ENCODE data around the gene MEGF10.

Gene MEGF10

DNA sequence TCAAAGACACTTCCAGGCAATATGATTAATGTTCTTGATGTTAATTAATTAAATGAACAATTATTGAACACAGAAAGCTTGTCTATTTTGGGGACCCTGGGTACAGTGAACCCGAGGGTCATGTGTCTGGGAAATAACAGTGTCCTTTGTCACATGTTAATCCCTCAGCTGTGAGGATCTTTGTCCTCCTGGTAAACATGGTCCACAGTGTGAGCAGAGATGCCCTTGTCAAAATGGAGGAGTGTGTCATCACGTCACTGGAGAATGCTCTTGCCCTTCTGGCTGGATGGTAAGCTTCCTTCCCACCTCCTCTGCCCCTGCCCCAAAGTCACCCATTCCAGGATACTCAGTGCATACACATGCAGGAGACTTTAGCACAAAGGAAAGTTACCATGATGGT is 107.9 kb downstream of the MEGF10 start:
- TF ChIP-seq, protein P1, sequence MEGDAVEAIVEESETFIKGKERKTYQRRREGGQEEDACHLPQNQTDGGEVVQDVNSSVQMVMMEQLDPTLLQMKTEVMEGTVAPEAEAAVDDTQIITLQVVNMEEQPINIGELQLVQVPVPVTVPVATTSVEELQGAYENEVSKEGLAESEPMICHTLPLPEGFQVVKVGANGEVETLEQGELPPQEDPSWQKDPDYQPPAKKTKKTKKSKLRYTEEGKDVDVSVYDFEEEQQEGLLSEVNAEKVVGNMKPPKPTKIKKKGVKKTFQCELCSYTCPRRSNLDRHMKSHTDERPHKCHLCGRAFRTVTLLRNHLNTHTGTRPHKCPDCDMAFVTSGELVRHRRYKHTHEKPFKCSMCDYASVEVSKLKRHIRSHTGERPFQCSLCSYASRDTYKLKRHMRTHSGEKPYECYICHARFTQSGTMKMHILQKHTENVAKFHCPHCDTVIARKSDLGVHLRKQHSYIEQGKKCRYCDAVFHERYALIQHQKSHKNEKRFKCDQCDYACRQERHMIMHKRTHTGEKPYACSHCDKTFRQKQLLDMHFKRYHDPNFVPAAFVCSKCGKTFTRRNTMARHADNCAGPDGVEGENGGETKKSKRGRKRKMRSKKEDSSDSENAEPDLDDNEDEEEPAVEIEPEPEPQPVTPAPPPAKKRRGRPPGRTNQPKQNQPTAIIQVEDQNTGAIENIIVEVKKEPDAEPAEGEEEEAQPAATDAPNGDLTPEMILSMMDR (IDR thresholded peaks at IDR 0.05; ENCODE audit: insufficient read depth, low read depth, low read length, missing control alignments) = no peak
- no peak for DNase-seq (ENCODE audit: low read depth)
- no peak overlapping the region for H3K4me3 ChIP-seq (ENCODE audit: low read length)

DNA sequence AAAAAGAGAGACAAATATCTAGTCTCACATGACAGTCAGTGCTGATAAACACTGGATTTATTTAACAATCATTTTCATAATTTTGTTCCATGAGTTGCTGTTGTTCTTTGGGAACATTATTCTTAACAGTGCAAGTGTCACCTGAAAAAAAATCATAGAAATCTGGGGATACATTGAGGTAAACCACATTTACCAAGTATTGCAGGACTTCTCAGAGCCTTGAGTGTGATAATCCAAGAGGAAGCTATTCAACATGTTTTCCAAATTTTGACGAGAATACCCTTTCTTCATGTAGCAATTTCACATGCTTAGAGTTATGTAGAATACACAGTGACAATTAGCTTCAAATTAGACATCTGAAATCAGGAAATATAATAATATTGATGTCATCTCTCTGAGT is 108.5 kb downstream of the MEGF10 start:
- H3K4me3 ChIP-seq (ENCODE audit: low read length) = no peak overlapping the region
- DNase-seq (ENCODE audit: low read depth) = no peak
- TF ChIP-seq, protein P1 (IDR thresholded peaks at IDR 0.05; ENCODE audit: insufficient read depth, low read depth, low read length, missing control alignments) = no peak

DNA sequence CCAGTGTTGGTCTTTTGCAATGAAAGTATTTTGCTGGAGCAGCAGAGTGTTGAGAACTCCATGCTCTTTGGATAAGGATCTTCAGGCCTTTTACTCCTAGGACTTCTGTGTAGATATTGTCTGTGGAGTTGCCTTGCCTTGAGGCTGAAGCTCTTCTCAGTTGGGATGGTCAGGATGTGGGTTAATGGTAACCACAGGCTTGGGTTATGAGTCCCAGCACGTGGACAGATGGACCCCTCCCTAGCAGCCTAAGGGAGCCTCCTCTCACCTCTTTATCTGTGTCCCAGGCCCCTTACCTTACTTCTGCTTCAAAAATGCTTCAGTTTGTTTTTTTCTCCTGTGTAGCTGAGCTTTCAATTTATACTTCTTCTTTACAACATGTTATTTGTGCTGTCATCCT is 109.9 kb downstream of the MEGF10 start:
- no peak for DNase-seq (ENCODE audit: low read depth)
- H3K4me3 ChIP-seq (ENCODE audit: low read length) = no peak overlapping the region
- TF ChIP-seq, protein P1 (IDR thresholded peaks at IDR 0.05; ENCODE audit: insufficient read depth, low read depth, low read length, missing control alignments) = no peak

DNA sequence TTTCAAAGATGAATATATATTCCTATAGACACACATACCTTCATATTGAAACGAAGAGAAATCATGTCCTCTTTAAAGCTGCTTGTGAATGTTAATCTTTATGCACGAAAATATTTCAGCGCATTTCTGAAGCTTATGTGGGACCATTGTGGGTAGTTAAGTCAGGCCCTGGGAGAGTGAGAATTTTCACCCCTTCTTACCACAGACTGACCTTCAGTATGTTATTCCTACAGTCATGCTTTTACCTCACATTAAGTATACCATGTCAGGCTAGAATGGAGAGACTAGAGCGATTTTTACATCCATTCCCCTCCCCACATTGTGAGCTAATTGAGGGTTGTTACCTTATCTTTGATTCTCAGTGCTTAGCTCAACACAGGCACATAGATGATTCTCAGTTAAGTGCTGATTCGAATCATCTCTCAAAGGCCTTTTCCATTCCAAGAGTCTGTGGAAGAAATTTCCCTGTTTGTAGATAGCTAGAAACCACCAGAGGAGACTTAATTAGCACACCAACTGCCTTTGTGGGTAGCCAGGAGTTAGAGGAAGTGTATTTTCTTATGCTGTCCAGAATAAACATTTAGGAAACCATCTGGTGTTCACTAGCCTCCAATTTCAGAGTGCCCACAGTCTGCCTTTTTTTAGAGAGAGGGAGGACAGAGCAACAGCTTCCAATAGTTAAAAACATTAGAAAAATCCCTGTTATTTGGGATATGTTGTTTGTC is 110.5 kb downstream of the MEGF10 start:
- DNase-seq (ENCODE audit: low read depth) = no peak
- TF ChIP-seq, protein P1 (IDR thresholded peaks at IDR 0.05; ENCODE audit: insufficient read depth, low read depth, low read length, missing control alignments) = no peak
- H3K4me3 ChIP-seq (ENCODE audit: low read length) = no peak overlapping the region

DNA sequence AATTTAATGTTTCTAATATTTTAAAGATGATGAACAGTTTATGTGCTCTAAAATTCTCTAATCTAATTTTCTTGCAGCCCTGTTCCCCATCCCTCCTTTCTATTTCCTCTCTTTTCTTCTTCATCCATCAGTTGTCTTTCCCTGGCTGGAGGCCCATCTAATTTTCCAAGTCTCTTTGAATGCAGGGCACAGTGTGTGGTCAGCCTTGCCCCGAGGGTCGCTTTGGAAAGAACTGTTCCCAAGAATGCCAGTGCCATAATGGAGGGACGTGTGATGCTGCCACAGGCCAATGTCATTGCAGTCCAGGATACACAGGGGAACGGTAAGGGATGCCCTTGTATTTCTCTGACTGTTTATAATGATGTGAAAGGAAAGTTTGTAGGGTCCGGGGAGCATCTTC is 111.8 kb downstream of the MEGF10 start:
- no peak for DNase-seq (ENCODE audit: low read depth)
- H3K4me3 ChIP-seq (ENCODE audit: low read length) = no peak overlapping the region
- TF ChIP-seq, protein P1 (IDR thresholded peaks at IDR 0.05; ENCODE audit: insufficient read depth, low read depth, low read length, missing control alignments) = no peak

DNA sequence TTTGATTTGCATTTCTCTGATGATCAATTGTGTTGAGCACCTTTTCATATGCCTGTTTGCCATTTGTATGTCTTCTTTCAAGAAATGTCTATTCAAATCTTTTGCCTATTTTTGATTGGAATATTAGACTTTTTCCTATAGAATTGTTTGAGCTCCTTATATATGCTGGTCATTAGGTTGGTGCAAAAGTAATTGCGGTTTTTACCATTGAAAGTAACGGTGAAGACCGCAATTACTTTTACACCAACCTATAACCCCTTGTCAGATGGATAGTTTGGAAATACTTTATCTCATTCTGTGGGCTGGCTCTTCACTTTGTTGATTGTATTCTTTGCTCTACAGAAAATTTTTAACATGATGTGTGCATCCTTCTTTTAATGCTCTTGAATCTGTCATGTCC is 113.6 kb downstream of the MEGF10 start:
- TF ChIP-seq, protein P1 (IDR thresholded peaks at IDR 0.05; ENCODE audit: insufficient read depth, low read depth, low read length, missing control alignments) = no peak
- no peak for DNase-seq (ENCODE audit: low read depth)
- no peak overlapping the region for H3K4me3 ChIP-seq (ENCODE audit: low read length)

All from epithelial cell of esophagus (primary cell).